Brain microvascular endothelial cell (primary cell): Measurements from ENCODE around the gene PIK3AP1.
"Not testable (repeated sequence)": the region's sequence is repeated elsewhere in the genome, so short reads cannot be mapped to it uniquely, and the experiment has no call there.

Experiments
- DNase-seq: peaks from one replicate; pipeline ENCODE4 v3.0.0-alpha.2; 2020
- H3K27ac ChIP-seq: fragments of 250-450 bp; sonication (Bioruptor Pico); 2 replicates; pipeline ENCODE4 v1.5.1; 2020; ENCODE audit warnings: mild to moderate bottlenecking, moderate library complexity
- H3K27me3 ChIP-seq: fragments of 250-450 bp; sonication (Bioruptor Pico); replicated peaks from 2 replicates; pipeline ENCODE4 v1.5.1; 2020; ENCODE audit warnings: mild to moderate bottlenecking
- H3K36me3 ChIP-seq: fragments of 250-450 bp; sonication (Bioruptor Pico); replicated peaks from 2 replicates; pipeline ENCODE4 v1.5.1; 2020; ENCODE audit warnings: mild to moderate bottlenecking
- H3K4me3 ChIP-seq: 2 replicates; pipeline ENCODE4 v1.5.1; 2011; ENCODE audit warnings: low read depth, mild to moderate bottlenecking, control low read depth, low read length, moderate library complexity
- in situ Hi-C: cut with HindIII; loops from 2 replicates; pipeline ENCODE4 v1.10.0; 2017; ENCODE audit warnings: low sequenced_read_pairs, low pct_ligation_motif_present
- TF ChIP-seq, protein P1 (sequence below): IDR thresholded peaks from 2 replicates; pipeline ENCODE4 v1.5.1; 2011; ENCODE audit warnings: low read depth, mild to moderate bottlenecking, moderate library complexity, low read length, control low read depth, inconsistent platforms; ENCODE audit errors: missing control alignments

The PIK3AP1 gene

DNA sequence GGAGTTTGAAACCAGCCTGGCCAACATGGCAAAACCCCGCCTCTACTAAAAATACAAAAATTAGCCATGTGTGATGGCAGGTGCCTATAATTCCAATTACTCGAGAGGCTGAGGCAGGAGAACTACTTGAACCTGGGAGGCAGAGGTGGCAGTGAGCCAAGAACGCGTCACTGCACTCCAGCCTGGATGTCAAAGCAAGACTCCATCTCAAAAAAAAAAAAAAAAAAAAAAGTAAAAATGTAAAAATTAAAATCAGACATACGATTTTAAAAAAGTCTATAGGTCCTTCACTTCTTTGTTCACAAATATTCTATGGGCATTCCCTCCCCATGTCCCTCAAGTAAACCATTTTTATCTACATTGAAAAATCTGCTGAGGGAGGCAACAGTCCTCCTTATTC is 171.7 kb downstream of the PIK3AP1 start:
- Histone ChIP-seq H3K4me3 (no peak overlapping the region), H3K36me3 (peaks cover 32% of the 10 kb centered on the region), H3K27ac (no peak overlapping the region), H3K27me3 (no peaks in the 10 kb centered on the region)
- in situ Hi-C loops, result no loop called here
- TF ChIP-seq, protein P1, sequence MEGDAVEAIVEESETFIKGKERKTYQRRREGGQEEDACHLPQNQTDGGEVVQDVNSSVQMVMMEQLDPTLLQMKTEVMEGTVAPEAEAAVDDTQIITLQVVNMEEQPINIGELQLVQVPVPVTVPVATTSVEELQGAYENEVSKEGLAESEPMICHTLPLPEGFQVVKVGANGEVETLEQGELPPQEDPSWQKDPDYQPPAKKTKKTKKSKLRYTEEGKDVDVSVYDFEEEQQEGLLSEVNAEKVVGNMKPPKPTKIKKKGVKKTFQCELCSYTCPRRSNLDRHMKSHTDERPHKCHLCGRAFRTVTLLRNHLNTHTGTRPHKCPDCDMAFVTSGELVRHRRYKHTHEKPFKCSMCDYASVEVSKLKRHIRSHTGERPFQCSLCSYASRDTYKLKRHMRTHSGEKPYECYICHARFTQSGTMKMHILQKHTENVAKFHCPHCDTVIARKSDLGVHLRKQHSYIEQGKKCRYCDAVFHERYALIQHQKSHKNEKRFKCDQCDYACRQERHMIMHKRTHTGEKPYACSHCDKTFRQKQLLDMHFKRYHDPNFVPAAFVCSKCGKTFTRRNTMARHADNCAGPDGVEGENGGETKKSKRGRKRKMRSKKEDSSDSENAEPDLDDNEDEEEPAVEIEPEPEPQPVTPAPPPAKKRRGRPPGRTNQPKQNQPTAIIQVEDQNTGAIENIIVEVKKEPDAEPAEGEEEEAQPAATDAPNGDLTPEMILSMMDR, result no peak
- no peak for DNase-seq

DNA sequence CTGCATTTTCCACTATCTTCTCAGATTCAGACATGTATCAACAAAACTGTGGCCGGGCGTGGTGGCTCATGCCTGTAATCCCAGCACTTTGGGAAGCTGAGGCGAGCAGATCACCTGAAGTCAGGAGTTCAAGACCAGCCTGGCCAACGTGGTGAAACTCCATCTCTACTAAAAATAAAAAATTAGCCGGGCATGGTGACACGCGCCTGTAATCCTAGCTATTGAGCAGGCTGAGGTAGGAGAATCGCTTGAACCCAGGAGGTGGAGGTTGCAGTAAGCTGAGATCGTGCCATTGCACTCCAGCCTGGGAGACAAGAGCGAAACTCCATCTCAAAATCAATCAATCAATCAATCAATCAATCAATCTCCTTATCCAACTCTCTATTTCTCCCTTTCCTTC is 174.8 kb downstream of the PIK3AP1 start:
- H3K27me3 ChIP-seq, H3K27ac ChIP-seq, in situ Hi-C loops, DNase-seq, H3K4me3 ChIP-seq: not testable (repeated sequence)
- H3K36me3 ChIP-seq, result peaks cover 30% of the 10 kb centered on the region
